GM19035 (cell line): Measurements from ENCODE around the gene PRKAR1B.

ENCODE experiments used
- ATAC-seq: cut with Tn5 transposase; IDR thresholded peaks from one replicate; pipeline ENCODE4 v1.9.1; 2021; ENCODE audit not compliant: unreplicated experiment

The PRKAR1B gene

DNA sequence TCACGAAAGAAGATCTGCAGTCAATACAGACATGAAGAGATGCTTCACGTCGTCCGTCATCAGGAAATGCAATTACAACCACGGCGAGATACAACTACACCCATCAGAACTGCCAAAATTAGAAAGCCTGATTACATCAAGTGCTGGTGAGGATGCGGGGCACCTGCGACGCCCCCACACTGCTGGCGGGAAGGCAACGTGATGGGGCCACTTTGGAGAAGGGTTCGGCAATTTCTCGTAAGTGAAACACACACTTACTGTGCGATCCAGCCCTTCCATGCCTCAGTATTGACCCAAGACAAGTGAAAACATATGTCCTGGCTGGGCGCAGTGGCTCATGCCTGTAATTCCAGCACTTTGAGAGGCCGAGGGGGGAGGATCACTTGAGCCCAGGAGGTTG, 181.6 kb downstream of the PRKAR1B start:
- ATAC-seq = no peak

DNA sequence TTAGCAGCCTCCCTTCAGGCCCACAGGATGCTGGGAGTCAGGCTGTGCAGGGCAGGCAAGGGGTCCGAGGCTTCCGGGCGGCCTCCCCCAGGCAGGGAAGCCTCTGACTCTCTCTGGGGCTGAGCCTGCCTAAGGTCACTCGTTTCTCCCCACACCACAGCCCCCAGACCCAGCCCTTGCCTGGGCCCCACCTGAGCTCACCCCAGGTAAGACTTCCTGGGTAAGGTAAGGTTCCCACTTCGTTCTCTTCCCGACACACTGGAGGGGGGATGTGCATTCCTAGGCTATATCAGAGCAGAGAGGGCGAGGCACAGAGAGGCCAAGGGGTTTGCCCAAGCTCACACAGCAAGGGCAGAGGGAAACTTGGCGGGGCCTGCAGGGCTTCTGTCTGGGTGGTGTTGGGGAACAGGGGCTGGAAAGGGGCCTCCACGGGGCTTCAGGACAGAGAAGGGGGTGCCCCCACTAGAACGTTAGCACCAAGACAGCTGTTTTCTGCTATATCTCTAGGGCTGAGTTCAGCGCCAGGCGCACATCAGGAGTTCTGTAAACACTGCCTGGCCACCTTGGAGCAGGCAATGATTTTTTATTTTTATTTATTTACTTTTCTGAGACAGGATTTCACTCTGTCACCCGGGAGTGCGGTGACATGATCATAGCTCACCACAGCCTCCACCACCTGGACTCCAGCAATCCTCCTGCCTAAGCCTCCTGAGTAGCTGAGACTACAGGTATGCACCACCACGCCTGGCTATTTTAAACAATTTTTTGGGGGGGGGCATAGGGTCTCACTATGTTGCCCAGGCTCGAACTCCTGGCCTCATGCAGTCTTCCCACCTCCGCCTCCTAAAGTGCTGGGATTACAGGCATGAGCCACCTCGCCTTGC, 182.5 kb downstream of the PRKAR1B start:
- ATAC-seq = no peak

DNA sequence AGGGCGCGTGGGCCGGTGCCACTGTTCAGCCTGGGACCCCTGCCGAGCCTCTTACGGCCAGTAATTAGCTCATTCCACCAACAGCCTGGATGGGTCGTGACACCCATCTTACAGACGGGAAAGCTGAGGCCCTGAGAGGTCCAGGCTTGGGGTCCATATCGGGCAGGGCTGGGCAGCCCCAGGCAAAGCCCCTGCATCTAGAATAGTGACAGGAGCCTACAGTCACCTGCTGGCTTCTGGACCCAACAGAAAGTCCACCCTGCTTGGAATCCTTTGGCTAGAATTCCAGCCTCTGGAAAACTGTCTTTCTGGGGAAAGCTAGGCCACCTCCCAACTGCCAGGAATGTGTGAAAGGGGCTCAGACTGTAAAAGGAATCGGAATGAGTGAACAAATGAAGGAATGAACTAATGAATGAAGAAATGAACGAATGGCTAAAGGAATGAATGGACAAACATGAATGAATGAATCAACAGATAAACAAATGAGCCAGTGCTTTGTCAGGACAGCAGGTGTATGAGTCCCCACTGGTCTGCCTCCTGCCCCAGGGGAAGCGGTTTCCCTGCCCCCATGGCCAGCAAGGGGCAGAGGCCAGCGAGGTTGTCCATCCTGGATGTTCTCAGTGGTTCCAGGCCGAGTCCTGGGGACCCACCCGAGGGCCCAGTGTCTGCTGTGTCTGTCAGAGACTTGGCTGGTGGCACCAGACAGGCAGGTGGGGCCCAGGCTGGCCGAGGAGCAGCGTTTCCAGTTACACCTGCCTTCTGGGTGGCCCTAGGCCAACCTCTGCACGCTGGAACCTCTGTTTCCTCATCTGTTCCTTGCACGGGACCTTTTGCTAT, 183.4 kb downstream of the PRKAR1B start:
- no peak for ATAC-seq

DNA sequence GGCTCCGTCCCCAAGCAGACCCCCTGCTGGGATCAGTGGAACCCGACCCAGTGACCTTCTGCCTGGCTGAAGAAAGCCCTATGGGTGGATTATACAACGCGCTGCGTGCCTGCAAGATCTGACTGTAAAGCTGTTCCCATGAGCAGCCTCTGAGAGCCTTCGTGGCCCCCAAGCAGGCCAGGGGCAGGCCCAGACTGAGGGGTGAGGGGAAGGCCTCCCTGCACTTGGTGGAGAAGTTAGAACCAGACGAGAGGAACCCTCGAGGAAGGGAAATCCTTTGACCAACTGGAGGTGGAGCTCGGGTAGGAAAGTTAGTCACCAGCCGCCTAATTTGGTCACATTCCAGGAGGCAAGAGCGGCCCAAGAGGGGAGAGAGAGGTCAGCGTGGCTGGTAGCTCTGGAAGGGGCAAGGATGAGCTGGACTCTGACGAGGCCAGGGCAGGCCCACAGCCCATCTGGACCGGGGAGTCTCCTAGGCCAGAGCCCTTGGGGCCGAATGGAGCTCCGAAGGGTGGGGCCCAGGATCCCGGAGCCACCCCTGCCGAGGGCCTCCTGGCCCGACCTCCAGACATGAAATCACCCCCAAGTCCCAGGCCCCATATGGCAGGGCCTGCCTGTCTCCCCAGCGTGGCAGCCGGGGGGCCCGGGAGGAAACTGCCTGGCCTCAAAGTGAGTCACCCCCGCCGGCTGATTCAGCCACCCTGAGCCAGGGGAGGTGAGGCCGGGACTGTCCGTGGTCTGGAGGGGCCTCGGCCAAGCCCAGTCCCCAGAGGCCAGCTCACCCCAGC, 184.2 kb downstream of the PRKAR1B start:
- ATAC-seq = no peak

DNA sequence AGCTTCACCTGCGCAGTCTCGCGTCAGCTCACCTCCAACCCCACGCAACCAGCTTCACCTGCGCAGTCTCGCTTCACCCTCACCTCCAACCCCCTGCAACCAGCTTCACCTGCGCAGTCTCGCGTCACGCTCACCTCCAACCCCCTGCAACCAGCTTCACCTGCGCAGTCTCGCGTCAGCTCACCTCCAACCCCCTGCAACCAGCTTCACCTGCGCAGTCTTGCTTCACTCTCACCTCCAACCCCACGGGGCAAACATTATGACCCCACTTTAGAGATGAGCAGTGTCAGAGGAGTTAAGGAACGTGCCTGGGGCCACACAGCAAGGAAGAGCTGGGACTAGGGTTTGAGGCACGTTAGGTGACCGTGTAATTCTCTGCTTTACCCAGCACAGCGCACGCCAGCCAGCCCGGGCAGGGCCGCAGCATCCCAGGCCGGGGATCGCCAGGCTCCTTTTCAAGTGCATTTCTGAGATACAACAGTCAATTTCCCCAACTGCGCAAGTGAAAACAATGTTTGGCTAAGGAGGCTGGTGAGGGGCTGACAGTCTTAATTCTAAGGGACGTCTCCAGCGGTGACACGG, 184.9 kb downstream of the PRKAR1B start:
- no peak for ATAC-seq

DNA sequence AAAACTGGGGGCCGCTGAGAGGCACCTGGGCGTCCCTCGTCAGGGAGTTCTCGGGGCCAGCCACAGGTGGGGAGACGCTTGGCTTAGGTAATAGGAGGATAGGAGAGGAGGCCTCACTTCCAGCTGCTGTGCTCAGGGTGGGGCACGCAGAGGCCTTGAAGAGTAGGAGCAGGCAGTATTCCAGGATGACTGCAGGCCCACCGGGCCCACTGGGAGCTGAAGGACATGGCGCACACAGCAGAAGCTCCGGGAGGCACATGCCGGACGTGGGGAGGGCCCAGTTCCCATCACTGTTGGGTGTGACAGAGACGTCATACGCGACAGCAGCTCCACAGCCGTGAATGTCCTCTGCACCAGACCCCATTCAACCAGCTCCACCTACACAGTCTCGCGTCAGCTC, 185.4 kb downstream of the PRKAR1B start:
- no peak for ATAC-seq

DNA sequence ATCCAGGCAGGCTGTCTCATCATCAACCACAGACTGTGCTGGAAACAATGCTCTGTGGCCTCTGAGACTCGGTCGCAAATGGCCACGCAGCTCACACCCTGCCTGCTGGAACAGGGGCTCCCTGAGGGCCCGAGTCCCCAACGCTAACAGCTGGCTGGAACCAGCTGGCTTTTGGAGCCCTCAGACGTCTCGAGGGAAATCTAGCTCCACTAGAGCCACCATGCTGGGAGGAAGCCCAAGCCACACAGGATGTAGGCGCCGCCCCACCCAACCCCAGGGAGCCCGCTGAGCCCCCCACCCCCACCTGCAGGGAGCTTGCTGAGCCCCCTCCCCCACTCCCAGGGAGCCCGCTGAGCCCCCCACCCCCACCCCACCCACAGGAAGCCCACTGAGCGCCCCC, 186.1 kb downstream of the PRKAR1B start:
- no peak for ATAC-seq

DNA sequence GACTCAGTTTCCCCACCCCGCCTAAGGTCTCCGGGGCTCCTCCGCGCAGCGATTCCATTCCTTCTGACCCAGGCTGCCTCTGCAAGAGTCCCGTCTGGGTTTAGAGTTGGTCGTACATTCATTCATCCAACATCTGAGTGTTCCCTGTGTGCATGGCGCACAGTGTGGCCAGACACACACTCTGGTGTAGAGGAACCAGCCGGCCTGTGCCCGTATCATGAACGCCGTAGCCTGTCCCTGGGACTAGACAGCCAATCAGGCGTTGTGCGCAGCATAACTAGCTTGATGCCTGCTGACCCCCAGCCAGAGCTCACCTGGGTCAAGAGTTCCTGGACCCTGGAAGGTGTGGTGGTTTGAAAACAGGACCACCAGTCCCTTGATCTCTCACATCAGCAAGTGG, 186.5 kb downstream of the PRKAR1B start:
- no peak for ATAC-seq

DNA sequence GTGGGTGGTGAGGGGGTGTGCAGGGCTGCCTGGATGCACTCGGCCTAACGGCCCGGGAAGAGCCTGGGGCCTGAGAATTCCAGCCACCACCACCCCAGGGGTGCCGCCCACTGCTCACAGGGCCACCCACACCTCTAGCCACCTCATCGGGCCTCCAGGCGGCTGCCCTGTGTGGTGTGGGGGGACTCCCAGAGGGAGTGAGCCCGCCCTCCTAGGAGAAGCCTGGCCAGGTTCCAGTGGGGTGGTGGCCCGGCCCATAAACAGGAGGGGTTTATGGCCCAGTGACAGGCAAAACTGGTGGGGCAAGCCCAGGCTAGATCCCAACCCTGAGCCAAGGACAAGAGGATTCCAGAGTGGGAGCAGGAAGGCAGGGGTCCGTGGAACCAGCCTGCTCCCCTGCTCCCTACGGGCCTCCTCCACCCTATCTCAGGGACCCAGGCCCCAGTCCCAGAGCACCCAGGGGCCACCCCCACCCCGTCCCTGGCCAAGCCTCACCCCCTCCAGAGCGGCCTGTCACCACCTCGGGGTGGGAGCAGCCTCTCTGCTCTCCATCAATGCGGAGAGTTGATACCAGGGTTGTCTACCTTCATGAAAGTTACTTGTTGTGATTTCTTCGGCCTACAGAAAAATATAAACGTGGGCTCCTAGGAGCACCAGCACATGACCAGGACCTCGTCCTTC, 187.2 kb downstream of the PRKAR1B start:
- no peak for ATAC-seq

DNA sequence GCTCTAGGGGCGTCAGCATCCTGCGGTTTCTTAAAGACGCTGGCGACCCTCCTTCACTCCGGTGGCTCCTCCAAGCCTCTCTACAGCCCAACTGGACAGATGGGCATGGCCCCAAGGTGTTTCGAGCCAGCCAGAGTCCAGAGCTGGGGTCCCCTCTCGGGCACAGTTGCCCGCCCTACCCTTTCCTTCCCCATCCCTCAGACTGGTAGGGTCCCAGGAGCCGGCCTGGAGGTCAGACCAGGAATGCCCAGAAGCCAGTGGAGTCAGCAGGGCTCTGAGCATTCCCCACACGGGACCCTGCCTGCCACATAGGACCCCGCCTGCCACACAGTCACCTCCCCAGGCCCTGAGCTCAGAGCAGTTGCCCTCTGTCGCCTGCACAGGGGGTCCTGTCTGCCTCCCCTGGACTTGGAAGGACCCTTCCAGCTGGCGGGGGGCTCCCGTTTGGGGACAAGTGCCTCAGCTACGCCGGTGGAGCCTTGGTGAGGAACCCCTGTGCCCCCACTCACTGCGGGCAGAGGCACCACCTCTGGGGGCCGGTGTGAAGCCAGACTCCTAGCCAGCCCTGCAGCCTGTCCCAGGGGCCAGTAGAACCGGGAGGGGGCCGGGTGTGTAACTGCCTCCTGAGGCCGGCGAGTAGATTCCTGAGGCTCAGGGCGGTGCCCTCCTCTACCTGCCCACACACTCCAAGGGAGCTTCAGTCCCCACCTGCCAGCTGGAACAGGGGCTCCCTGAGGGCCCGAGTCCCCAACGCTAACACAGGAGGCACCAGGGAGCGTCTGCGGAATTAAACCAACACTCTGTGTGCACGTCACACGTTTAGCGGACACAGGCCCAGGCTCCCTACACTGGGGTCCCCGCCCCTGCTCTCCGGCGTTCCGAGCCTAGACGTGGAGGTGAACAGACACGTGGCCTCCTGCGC, 188.1 kb downstream of the PRKAR1B start:
- ATAC-seq = no peak

DNA sequence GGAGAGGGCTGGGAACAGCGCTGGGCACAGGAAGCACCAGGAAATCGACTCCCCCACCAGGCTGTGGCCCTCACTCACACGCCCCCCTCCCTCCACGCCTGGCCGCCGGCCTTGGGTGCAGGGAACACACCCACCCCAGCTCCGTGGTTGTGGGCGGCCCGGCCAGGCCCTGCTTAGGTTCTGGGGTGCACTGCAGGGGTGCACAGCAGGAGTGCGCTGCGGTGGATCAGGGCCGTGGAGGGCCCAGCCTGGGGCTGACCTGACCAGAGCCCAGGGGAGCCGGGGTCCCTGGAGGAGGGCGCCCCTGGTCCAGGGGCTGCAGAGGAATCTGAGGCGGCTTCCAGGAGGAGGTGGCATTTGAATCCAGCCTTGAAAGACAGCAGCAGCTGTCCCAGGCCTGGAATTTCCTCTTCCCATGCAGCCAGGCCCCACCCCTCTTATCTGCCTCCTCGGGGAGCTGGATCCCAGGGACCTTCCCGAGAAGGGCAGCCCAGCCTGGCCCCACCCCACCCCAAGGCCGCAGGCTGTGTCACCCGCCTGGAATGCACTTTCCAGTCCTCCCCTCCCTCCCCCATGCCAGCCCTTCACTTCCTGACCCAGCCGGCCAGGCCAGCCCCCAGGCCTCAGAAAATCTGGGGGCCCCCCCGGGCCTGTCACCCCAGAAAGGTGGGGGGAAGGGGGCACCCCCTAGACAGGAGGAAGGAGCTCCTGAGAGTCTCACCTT, 189.0 kb downstream of the PRKAR1B start:
- ATAC-seq = no peak

DNA sequence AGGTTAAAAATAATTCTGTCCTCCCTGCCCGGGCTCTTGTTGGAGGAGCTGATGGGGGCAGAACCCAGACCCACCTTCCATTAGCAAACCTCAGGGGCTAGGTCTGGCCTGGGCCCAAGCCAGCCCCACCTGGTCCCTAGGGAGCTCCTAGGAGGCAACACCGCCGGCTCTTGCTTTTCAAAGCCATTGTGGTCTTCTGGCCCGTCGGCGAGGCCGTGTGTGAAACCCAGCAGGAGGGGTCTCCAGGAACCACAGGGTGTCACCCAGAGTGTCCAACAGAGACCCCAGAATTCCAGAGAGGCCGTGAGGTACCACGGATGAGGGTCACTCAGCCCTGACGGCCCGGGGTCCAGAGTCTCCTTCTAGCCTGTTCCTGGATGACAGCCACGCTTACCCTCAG, 190.8 kb downstream of the PRKAR1B start:
- ATAC-seq = no peak

DNA sequence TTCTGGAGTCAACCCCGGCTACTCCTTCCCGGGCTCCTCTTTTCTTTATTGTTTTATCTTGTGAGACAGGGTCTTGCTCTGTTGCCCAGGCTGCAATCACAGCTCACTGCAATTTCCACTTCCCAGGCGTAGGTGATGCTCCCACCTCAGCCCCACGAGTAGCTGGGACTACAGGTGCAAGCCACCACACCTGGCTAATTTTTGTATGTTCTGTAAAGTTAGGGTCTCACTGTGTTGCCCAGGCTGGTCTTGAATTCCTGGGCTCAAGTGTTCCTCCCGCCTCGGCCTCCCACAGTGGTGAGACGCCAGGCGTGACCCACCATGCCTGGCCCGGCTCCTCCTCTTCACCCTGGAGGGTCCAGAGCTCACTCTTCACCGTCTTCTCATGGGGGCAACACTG, 192.1 kb downstream of the PRKAR1B start:
- ATAC-seq = no peak

DNA sequence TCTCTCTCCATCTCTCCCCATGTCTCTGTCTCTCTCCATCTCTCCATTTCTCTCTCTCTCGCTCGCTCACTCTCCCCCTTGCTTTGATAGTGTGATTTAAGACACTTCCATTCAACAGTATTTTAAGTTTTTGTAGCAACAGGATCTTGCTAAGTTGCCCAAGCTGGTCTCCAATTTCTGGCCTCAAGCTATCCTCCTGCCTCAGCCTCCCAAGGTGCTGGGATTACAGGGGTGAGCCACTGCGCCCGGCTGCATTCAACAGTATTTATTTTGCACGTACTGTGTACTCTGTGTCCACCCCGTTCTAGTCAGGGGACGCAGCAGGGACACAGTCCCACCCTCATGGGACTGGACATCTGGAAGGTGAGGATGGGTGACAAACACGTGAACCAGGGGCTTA, 193.0 kb downstream of the PRKAR1B start:
- ATAC-seq = no peak

DNA sequence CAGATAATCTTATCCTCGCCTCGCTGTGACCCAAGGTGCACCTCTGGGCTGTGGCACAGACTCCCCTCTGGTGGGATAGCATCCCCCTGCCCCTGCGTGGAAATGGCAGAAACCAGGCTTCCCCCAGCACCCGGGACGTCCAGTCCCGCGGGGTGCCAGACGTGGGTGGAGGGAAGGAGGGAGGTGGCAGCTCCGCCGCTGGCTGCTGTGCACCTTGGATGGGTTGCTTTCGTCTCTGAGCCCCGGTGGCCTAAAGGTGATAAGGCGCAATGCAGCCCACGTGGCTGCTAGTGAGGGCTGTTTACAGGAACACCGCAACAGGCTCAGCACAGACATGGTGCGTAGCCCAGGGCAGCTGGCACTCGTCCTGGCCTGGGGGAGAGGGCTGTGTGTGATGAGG, 193.8 kb downstream of the PRKAR1B start:
- ATAC-seq = no peak

DNA sequence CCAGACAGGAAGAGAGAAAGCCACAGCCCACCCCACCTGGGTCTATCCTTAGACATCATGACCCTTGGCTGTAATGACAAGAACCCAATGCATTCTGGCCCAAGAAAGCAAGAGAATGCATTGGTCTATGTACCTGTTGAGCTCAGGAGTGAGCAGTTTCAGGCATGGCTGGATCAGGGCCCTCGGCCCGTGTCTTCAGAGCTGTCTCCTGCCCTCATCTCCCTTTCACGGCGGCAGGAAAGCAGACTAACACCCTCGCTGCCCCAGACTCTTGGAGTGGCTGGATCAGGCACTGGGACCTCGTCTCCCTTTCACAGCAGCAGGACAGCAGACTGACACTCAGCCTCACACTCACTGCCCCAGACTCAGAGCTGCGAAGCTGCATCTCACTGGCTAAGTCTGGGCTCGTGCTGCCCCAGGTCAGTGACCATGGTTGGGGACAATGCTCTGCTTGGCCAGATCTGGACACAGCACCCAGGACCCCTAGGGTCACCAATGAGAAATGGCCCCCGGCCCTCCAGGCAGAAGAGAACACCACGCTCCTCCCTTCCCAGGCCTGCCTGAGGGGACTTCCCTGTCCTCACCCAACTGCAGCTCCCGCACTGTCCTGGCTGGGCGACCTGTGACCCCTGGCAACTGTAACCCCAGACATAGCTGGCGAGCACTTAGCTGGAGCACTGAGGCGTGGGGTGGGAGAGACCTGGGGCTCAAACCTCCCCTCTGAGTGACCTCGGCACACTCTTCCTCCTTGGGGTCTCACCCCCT, 194.5 kb downstream of the PRKAR1B start:
- ATAC-seq = no peak

DNA sequence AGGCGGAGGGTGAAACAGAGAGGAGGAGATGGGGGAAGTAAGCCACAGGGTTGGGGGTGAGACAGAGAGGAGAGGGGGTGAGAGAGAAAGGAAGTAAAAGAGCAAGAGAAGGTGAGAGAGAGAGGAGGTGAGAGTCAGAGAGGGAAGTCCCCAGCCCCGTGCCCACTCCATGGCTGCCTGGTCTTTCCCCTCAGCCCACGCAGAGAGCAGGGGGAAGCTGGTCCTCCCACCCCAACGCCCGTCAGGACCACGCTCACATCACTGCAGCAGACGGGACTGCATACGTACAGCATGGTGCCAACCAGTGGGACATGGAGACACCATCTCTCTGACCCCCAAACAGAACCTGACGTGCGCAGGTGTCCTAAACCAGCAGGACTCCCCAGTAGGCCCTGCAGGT, 195.3 kb downstream of the PRKAR1B start:
- no peak for ATAC-seq

DNA sequence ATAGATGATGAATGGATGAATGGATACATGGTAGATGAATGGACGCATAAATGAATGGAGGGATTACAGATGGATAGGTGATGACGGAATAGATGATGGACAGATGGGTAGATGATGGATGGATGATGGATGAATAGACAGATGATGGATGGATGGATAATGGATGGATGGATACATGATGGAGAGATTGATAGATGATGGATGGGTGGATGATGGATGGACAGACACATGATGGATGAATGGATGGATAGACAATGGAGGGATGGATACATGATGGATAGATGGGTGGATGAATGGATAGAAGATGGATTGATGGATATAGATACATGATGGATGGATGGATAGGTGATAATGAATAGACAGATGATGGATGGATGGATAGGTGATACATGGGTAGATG, 198.6 kb downstream of the PRKAR1B start:
- no peak for ATAC-seq
